Endothelial cell of umbilical vein (primary cell): ENCODE measurements around the gene LPAR3.

ENCODE experiments used
- JUN ChIP-seq: IDR thresholded peaks from 2 replicates; pipeline ENCODE4 v1.6.1; 2011; ENCODE audit warnings: borderline replicate concordance, low read depth; ENCODE audit not compliant: insufficient read length, insufficient read depth
- MYC ChIP-seq: IDR thresholded peaks from one replicate; pipeline ENCODE4 v1.6.1; 2011; ENCODE audit warnings: mild to moderate bottlenecking, low read depth, low read length
- TF ChIP-seq, protein P1 (sequence below), 2 donors: IDR thresholded peaks; 1 replicate in 1 of 2; 2 replicates in 1 of 2; pipeline ENCODE4 v1.5.1; 2011; ENCODE audit warnings: low read length in 2 of 2, mild to moderate bottlenecking in 2 of 2, moderate library complexity in 2 of 2, control low read depth in 1 of 2, inconsistent platforms in 1 of 2, low read depth in 1 of 2; ENCODE audit not compliant: insufficient read depth in 1 of 2; ENCODE audit errors: extremely low read depth in 1 of 2

DNA sequence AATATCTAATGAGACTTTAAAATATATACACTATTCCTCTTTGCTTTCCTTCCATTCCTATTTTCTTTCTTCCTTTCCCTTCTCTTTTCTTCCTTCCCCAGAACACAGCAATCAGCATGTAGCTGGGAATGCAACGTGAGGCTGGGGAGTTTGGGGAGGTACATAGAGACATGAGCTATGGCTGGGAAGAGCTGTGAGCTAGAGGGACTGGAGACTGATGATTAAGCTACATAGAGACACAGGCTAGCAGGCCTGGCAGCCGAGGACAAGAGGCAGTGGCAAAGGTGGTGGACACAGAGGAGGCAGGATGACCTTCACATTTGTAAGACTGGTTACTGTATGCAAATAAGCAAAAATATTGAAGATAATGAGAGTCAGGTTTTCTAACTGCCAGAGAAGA is 7.5 kb downstream of the LPAR3 start:
- TF ChIP-seq MYC (no peak), JUN (no peak)
- TF ChIP-seq, protein P1, sequence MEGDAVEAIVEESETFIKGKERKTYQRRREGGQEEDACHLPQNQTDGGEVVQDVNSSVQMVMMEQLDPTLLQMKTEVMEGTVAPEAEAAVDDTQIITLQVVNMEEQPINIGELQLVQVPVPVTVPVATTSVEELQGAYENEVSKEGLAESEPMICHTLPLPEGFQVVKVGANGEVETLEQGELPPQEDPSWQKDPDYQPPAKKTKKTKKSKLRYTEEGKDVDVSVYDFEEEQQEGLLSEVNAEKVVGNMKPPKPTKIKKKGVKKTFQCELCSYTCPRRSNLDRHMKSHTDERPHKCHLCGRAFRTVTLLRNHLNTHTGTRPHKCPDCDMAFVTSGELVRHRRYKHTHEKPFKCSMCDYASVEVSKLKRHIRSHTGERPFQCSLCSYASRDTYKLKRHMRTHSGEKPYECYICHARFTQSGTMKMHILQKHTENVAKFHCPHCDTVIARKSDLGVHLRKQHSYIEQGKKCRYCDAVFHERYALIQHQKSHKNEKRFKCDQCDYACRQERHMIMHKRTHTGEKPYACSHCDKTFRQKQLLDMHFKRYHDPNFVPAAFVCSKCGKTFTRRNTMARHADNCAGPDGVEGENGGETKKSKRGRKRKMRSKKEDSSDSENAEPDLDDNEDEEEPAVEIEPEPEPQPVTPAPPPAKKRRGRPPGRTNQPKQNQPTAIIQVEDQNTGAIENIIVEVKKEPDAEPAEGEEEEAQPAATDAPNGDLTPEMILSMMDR (IDR thresholded peaks at IDR 0.05; ENCODE audit: extremely low read depth in 1 of 2, insufficient read depth in 1 of 2, low read depth in 1 of 2, low read length in 2 of 2) = no peak
